NCI-H1092 treated with DMSO at 0.1 percent for 48 hours (cell line): Measurements from ENCODE around the gene PRKN.

ENCODE experiments used
- DNase-seq: peaks from one replicate; lab custom pipeline; 2025; lab: John Stamatoyannopoulos, UW

Gene PRKN

GRCh38 chr6:161721511-161721910 lies 1006.1 kb downstream of the PRKN start:
- DNase-seq, result no peak

GRCh38 chr6:161716176-161716575 lies 1011.4 kb downstream of the PRKN start:
- no peak for DNase-seq

- DNase-seq, result no peak
These were observed 1015.6 kb downstream of the PRKN start for GRCh38 chr6:161711938-161712337.

DNA sequence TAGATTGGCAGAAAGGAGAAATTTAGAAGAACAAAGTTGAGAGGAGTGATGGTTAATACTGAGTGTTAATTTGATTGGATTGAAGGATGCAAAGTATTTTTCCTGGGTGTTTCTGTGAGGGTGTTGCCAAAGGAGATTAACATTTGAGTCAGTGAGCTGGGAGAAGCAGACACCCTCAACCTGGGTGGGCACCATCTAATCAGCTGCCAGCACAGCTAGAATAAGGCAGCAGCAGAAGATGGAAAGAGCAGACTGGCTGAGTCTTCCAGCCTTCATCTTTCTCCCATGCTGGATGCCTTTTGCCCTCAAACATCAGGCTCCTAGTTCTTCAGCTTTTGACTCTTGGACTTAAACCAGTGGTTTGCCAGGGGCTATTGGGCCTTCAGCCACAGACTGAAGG lies 1016.1 kb downstream of the PRKN start:
- no peak for DNase-seq

- no peak for DNase-seq
These were observed 1016.9 kb downstream of the PRKN start for GRCh38 chr6:161710698-161711097.

- DNase-seq, result no peak
These were observed 1026.5 kb downstream of the PRKN start for GRCh38 chr6:161701056-161701455.

DNA sequence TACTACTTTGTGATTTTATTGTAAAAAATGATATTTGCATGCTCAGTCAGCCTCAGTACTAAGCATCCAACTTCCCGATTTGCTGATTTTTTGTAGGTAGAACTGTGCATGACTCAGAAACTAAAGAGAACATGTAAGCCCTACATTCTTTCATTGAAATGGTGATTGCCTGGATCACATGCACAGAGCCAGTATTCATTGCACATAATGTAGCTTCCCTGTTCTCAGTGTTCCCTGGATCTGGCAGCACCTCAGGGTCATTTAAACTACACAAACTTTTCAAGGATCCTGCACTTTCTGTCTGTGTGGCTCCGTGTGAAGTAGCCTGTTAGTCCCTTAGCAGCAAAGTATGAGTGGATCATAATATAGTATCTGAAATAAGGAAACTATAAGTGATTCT lies 1030.8 kb downstream of the PRKN start:
- no peak for DNase-seq

DNA sequence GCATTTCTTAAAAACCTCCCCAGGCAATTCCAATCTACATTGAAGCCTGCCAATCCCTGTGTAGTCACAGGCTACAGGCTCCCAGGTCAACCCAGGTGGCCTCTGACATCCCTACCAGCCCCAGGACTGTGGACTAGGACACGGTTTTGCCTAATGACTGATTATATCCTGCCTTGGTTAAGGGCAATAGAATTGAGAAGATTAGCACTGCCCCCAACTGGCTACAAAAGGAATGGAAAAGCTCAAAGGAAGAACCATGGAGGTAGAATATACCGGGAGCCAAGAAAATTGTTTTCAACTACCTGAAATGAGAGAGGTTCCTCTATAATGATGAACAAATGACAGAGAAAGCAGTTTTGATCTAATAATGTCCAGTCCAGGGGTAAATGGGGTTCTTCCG lies 1032.6 kb downstream of the PRKN start:
- peak; percentile 28 for DNase-seq

- no peak for DNase-seq
These were observed 1040.9 kb downstream of the PRKN start for GRCh38 chr6:161686655-161687054.

DNA sequence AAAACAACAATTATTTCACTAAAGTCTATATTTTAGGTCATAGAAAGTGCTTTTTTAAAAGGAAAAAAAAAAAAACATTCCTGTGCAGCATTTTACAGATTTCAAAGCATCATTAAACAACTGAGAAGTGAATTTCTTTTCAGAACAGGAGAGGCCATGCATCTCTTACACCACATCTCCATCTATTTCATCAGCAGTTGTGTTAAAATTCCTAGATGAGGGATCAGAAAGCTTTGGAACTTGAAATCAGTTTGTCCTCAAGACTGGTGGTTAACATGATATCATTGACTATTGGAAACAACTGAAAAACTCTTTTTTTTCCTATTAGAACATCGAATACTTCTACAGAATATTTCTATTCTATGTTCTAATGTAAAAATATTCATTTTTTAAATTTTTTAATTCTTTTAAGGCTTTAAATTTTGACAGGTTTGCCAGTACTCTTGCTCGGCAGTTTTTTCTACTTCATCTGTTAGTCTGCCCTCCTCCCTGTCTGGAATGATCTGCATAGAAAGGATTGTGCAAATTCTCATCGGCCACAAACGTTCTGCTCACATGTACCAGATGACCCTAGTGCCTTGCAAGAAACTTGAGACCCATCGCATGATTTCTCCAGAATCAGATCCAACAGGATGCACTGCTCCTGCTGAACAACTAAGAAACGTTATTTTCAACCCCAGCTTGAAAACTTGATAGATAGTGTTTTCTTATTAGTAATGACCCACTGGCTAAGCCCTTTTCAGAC lies 1042.7 kb downstream of the PRKN start:
- DNase-seq, result no peak

DNA sequence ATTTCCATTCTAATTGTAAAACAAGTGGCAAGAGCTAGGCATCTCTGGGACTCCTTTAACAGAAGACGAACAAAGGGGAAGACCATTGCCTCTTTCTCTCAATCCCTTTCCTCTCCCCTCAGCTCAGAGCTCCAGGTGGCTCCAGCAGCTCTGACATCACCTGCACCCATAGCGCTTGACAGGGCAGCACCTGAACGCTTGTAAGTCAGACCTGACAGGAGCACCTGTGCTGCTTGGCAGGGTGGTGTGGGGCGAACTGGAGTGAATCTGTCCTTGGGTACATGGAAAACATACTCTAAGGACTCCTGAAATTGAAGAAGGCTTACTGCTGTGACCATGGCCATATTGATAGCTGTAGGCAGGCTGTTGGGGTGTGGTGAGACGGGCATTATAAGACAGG lies 1044.2 kb downstream of the PRKN start:
- DNase-seq, result no peak

- DNase-seq, result no peak
These were observed 1044.6 kb downstream of the PRKN start for GRCh38 chr6:161682982-161683381.

DNA sequence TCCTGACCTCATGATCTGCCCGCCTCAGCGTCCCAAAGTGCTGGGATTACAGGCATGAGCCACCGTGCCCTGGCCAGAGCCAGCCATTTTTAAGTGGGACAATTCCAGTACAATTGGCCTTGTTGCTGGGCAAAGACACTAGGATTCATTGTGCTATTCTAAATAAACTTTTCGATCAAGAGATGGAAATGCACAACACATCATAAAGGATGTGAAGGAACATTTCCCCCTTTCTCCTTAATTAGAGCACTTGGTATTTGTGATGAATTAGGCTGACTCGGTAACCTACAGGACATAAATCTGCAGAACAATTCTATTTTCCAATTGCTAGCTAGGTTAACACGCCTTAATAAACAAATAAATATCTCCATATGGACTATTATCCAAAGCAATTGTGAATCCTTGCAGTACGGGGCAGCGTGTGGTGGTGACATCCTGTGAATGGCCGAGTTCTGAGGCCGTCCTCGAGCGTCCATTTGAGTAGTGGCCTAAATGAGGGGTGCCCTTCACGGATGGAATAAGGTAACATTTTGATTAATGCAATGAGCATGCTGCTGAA lies 1047.5 kb downstream of the PRKN start:
- no peak for DNase-seq

DNA sequence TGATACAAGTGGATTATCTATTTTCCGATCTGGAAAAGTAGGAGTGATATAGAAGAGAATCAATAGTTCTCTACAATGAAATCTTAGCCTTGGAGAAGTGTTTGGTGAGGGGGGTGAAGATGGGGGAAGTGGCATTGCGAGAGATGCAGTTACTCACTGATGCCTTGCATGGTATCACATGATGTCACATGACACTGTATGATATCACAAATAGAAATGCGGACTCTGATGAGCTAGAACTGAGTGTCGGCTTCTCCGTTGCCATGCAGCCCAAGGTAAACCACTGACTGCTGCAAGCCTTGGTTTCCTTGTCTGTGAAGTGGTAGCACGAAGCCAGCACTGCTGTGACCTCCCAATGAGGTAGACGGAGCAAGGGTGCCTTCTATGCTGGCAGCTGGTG lies 1050.4 kb downstream of the PRKN start:
- no peak for DNase-seq

DNA sequence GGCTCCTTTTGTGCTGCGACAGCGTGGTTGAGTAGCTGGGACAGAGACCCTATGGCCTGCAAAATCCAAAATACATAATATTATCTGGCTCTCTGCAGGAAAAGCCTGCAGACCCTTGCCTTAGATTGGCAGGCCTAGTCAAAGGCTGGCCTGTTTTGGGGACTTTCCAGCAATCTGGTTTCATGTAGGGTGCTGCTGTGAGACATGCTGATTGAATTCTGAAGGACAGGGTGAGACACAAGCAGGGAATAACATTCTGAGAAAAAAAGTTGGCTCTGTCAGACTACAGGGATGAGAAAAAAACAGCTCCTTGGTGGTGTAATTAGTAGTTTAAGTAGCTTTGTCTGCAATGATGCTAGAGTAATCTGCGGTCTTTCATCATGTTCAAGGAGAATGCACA lies 1051.0 kb downstream of the PRKN start:
- no peak for DNase-seq

DNA sequence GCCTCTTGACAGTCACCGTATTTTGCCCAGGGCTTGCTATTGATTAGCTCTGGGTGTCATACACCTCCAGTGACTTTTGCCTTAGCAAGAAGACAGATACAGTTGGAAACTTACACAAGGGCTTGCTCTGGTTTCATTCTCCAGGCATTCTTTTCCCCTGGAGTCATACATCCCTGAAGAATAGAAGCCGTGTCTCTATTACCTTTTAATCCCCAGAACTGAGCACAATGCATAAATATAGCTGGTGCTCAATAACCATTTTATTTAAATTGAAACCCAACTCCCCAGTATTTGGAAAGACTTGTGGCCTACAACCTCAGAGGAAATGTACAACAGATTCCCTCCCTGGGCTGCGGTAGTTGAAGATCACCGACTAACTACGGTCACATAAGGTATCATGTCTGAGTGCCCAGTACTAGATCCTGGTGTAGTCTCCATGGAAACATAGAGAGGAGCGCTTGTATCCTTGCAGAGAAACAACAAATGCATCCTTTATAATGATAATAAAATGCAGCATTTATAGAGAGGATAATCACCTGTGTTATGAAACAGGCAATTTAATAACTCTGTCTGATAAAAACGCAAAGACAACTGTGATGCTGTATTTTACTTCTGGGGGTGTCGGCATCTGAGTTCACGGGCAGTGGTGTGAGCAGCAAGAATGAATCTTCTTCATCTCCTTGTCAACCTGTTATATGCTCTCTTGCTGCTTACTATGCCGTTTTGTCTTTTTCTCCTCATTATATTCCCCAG lies 1052.5 kb downstream of the PRKN start:
- no peak for DNase-seq

GRCh38 chr6:161673026-161673425 lies 1054.5 kb downstream of the PRKN start:
- no peak for DNase-seq

GRCh38 chr6:161671117-161671516 lies 1056.4 kb downstream of the PRKN start:
- DNase-seq, result no peak

DNA sequence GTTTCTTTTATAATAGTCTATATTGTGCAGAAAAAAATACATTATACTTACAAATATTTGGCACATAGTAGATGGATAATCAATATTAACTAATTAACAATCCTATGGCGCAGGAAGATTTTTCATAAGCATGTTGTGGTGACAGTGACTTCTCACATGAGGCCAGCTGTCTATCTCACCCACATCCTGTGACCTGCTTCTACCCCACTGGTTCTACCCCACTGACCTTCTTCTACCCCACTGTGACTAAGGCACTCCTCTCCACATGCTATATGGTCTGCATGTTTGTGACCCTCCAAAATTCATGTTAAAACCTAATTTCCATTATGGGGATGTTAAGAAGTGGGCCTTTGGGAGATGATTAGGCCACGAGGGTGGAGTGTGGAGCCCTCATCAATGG lies 1058.9 kb downstream of the PRKN start:
- DNase-seq, result no peak

DNA sequence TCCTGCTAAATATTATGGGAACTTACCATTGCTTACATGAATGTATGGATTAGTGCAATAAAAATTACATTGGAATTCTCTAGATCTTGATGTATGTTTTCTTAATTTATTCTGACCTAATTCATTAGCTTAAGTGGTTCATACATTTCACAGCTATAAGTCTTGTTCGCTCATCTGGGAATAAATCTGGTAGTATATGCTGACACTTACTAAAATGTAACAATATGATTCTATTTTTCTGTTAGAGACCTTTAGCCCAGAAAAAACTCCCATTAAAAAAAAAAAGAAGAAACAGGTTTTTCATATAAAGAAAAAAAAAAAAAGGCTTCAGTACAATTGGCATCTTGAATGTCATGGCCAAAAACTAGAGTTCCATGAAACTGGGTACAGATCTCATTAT lies 1059.6 kb downstream of the PRKN start:
- no peak for DNase-seq

- no peak for DNase-seq
These were observed 1063.9 kb downstream of the PRKN start for GRCh38 chr6:161663682-161664081.

GRCh38 chr6:161660666-161661571 lies 1066.6 kb downstream of the PRKN start:
- DNase-seq, result no peak
